ENCODE results near the gene CAMK1D.

- no peak for TF ChIP-seq POLR2A (IDR thresholded peaks at IDR 0.05)
- TF ChIP-seq CTCF (IDR thresholded peaks at IDR 0.05) = no peak
- TF ChIP-seq EP300 (IDR thresholded peaks at IDR 0.05) = no peak
These were observed 525.2 kb downstream of the CAMK1D start for GRCh38 chr10:12874501-12874900.
